BE2C (cell line): ENCODE results near the gene CPT1C.

Experiments used
- DNase-seq: peaks from one replicate; pipeline ENCODE4 v3.0.0-alpha.2; 2020
- H3K27me3 ChIP-seq: fragments of 250-450 bp; sonication (Bioruptor Pico); 2 replicates; pipeline ENCODE4 v1.5.1; 2020; ENCODE audit warnings: mild to moderate bottlenecking
- H3K36me3 ChIP-seq: fragments of 250-450 bp; sonication (Bioruptor Pico); 2 replicates; pipeline ENCODE4 v1.5.1; 2020; ENCODE audit warnings: mild to moderate bottlenecking
- H3K4me1 ChIP-seq: fragments of 250-450 bp; sonication (Bioruptor Pico); 2 replicates; pipeline ENCODE4 v1.5.1; 2020
- H3K4me3 ChIP-seq: 2 replicates; pipeline ENCODE4 v1.5.1; 2011; ENCODE audit warnings: low read depth, low read length
- H3K9me3 ChIP-seq: fragments of 250-450 bp; sonication (Bioruptor Pico); 2 replicates; pipeline ENCODE4 v1.5.1; 2020
- TF ChIP-seq, protein P1 (sequence below): IDR thresholded peaks from 2 replicates; pipeline ENCODE4 v1.5.1; 2012; ENCODE audit warnings: mild to moderate bottlenecking, low read depth, low read length

Gene CPT1C

DNA sequence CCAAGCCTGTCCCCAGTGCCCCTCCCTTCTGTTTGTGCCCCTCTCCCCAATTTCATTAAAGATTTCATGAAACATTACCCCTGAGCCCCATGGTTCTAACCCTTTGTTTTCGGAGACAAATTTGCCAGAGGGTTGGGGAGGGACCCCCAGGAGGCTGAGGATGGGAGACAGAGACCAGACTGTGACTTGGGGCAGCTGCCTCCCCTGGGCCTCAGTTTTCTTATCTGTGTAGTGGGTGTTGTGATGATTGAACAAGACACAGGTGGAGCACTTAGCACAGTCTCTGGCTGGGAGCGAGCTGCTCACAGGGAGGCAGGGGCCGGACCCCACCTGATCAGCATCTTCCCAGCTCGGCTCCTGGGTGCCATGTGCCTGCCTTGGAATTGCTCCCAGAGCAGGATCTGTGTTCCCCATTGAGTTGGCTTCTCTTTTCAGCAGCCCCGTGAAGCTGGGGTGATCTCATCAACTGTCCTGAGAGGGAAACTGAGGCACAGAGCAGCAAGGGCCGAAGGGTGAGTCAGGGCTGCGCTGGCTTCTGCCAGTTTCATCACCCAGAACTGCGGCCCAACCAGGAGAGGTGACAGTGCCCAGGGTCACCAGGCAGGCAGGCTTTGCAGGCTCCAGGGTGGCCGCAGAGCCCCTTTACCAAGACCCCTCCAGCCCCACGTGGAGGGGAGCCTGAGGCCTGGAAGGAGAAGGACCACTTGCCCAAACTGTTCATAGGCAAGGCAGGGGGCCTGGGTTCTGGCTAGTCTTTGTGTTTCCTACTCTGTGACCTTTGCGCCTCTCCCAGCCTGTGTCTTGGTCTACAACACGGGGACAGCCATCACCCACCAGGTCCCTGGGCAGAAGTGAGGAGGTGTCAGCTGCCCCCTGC, 32.1 kb upstream of the CPT1C start:
- H3K9me3 ChIP-seq, result no peaks in the 10 kb centered on the region
- H3K4me3 ChIP-seq, result no peak overlapping the region
- H3K4me1 ChIP-seq, result no peaks in the 10 kb centered on the region
- DNase-seq, result no peak
- H3K36me3 ChIP-seq, result peaks cover 63% of the 10 kb centered on the region
- TF ChIP-seq, protein P1, sequence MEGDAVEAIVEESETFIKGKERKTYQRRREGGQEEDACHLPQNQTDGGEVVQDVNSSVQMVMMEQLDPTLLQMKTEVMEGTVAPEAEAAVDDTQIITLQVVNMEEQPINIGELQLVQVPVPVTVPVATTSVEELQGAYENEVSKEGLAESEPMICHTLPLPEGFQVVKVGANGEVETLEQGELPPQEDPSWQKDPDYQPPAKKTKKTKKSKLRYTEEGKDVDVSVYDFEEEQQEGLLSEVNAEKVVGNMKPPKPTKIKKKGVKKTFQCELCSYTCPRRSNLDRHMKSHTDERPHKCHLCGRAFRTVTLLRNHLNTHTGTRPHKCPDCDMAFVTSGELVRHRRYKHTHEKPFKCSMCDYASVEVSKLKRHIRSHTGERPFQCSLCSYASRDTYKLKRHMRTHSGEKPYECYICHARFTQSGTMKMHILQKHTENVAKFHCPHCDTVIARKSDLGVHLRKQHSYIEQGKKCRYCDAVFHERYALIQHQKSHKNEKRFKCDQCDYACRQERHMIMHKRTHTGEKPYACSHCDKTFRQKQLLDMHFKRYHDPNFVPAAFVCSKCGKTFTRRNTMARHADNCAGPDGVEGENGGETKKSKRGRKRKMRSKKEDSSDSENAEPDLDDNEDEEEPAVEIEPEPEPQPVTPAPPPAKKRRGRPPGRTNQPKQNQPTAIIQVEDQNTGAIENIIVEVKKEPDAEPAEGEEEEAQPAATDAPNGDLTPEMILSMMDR, result no peak
- no peaks in the 10 kb centered on the region for H3K27me3 ChIP-seq

DNA sequence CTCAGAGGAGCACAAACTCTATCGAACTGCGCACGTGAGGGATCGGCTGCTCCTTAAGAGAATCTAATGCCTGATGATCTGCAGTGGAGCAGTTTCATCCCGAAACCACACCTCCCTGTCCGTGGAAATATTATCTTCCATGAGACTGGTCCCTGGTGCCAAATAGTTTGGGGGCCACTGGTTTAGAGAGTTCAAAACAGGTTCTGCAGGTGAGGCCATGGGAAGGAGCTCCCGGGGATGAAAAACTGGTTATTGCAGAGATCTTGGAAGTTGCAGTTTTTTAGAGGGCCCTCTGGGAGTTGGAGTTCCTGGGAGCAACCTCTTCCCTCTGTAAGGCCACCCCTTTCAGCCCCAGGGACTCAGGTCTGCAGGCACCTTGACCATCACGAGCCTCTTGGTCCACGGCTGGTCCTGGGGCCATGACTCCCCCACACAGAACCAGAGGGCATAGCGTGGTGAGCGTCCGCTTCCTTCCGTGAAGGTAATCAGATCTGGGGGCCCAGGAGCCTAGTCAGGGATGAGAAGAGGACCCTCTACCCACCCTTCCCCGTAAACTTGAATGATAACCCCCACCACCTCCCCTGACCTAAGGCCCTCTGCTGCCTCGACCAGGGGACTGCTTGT, 30.5 kb upstream of the CPT1C start:
- TF ChIP-seq, protein P1, result no peak
- H3K4me1 ChIP-seq, result no peaks in the 10 kb centered on the region; the same call in 1 of the 2 replicates
- H3K9me3 ChIP-seq, result no peaks in the 10 kb centered on the region
- H3K36me3 ChIP-seq, result peaks cover 49% of the 10 kb centered on the region
- H3K27me3 ChIP-seq, result no peaks in the 10 kb centered on the region
- no peak for DNase-seq
- no peak overlapping the region for H3K4me3 ChIP-seq

DNA sequence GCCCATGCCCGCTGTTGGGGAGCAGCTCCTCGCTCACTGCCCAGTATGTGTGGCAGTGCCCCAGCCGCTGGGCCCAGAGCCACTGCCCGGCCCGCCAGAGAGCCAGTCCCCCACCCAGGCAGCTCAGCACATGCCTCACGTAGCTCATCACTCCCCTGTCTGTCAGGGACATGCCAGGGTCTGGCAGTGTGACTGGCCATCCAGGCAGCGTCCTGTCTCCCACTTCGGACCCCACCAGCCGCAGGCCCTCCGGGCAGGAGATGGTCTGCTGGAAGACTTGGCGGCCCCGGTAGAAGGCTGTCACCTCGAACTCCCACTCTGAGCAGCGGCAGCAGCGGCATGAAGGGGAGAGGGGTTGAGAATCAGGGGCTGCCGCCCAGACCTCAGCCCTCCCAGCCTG, 28.9 kb upstream of the CPT1C start:
- H3K36me3 ChIP-seq, result peaks cover 34% of the 10 kb centered on the region
- peaks cover 3% of the 10 kb centered on the region; the same call in 1 of the 2 replicates for H3K4me1 ChIP-seq
- no peak overlapping the region for H3K4me3 ChIP-seq
- no peaks in the 10 kb centered on the region for H3K27me3 ChIP-seq
- TF ChIP-seq, protein P1, result no peak
- no peak for DNase-seq
- no peaks in the 10 kb centered on the region for H3K9me3 ChIP-seq

DNA sequence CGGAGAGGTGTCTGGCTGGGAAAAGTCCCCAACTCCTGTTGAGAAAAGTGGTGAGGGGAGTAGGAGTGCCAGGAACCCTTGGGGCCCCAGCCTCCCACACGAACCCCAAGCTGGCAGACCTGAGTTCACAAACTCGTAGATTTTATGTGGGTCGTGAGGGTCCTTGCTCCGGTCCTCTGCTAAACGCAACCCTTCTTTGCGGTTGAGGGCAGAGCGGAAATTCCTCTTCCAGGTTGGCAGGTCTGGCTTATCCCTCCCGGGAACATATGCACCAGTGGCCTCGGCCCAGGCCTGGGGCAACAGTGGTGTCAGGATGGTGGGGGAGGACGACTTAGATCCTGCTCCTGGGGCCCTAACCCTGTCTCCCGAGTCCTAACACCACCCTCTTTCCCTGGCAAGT, 27.7 kb upstream of the CPT1C start:
- Histone ChIP-seq H3K9me3 (no peaks in the 10 kb centered on the region), H3K27me3 (no peaks in the 10 kb centered on the region), H3K4me1 (peaks cover 3% of the 10 kb centered on the region; the same call in 1 of the 2 replicates), H3K4me3 (no peak overlapping the region), H3K36me3 (peaks cover 24% of the 10 kb centered on the region)
- TF ChIP-seq, protein P1, result no peak
- DNase-seq, result no peak

DNA sequence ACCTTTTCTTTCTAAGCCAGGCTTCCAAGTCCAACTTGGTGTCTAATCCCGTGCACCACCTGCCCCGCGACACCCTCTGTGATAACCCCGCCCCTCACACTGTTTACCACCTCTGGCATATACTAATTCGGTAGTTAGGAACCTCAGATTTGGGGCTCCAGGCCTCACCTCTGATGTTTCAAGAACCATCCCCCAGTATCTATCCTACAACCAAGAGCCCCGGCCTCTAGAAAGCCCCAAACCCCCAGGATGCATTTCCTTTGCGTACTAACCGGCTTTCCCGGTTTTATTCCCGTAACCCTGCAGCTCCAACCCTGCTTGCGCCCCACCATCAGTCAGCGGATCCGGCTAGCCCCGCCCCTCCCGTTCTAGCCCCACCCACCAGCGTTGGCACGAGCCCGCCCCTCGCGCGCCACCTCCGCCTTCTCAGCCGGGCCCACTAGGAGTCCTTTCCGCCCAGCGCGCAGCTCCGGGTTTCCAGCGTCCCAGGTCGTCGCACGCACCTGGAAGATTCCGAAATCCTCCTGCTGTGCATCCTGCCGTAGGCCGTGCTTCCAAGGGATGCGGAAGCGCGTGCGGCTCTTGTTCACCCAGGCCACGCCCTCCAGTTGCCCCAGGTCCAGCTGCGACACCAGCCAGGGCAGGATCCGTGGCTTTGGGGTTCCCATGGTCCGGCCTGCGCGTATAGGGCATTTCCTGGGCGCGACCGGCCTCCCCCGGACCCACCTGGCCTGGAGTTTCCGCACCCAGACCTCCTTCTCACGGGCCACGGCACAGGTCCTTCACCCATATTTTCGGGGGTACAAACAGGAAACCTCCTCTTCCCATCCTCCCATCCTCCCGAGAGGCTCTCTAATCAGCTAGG, 26.5 kb upstream of the CPT1C start:
- TF ChIP-seq, protein P1, result 0 out of 2 replicates have a peak, but pooled peaks have one; percentile 1
- DNase-seq, result peak; percentile 95
- H3K36me3 ChIP-seq, result peaks cover 13% of the 10 kb centered on the region

More for the DNA sequence above, 26.5 kb upstream of the CPT1C start:
- peak overlapping the region; percentile 87 for H3K4me3 ChIP-seq
- H3K4me1 ChIP-seq, result peaks cover 3% of the 10 kb centered on the region; the same call in 1 of the 2 replicates
- H3K27me3 ChIP-seq, result no peaks in the 10 kb centered on the region
- H3K9me3 ChIP-seq, result no peaks in the 10 kb centered on the region
